Epithelial cell of prostate (primary cell): ENCODE results near the gene MRPL43.

Experiments used
- DNase-seq: peaks from one replicate; pipeline ENCODE4 v3.0.0-alpha.2; 2011; ENCODE audit warnings: low read depth, low spot score
- H3K27ac ChIP-seq: fragments of 450-650 bp; 2 replicates; pipeline ENCODE4 v1.5.1; 2017; ENCODE audit warnings: mild to moderate bottlenecking

Gene MRPL43

GRCh38 chr10:101005869-101006567 is 18.7 kb upstream of the MRPL43 start:
- H3K27ac ChIP-seq = no peak overlapping the region
- no peak for DNase-seq

- no peak overlapping the region for H3K27ac ChIP-seq
- no peak for DNase-seq
Observed at GRCh38 chr10:101005361-101005760, 18.1 kb upstream of the MRPL43 start.

GRCh38 chr10:101003639-101004206 is 16.4 kb upstream of the MRPL43 start:
- H3K27ac ChIP-seq = no peak overlapping the region
- no peak for DNase-seq

GRCh38 chr10:101002456-101002855 is 15.2 kb upstream of the MRPL43 start:
- DNase-seq = no peak
- no peak overlapping the region for H3K27ac ChIP-seq

GRCh38 chr10:101001659-101002035 is 14.3 kb upstream of the MRPL43 start:
- peak overlapping the region; percentile 91 for H3K27ac ChIP-seq
- no peak for DNase-seq

- peak overlapping the region; percentile 91 for H3K27ac ChIP-seq
- DNase-seq = no peak
Observed at GRCh38 chr10:101000915-101001658, 13.8 kb upstream of the MRPL43 start.

GRCh38 chr10:101000127-101000914 is 13.0 kb upstream of the MRPL43 start:
- H3K27ac ChIP-seq = peak overlapping the region; percentile 91
- DNase-seq = no peak

- H3K27ac ChIP-seq = peak within 1 kb of the TSS; percentile 91
- no peak for DNase-seq
Observed at GRCh38 chr10:100999742-101000126, 12.4 kb upstream of the MRPL43 start, which contains the start of gene LZTS2. Gene LZTS2 (plus strand): TSS chr10:100999808. CDS start chr10:101002539, 2,731 bp downstream.

GRCh38 chr10:100998991-100999741 is 11.9 kb upstream of the MRPL43 start:
- peak overlapping the region; percentile 91 for H3K27ac ChIP-seq
- DNase-seq = no peak

- H3K27ac ChIP-seq = peak overlapping the region; percentile 91
- DNase-seq = no peak
Observed at GRCh38 chr10:100998183-100998990, 11.1 kb upstream of the MRPL43 start.

- no peak for DNase-seq
- H3K27ac ChIP-seq = peak overlapping the region; percentile 91
Observed at GRCh38 chr10:100997360-100998182, 10.3 kb upstream of the MRPL43 start.

GRCh38 chr10:100996678-100997359 is 9.5 kb upstream of the MRPL43 start:
- no peak for DNase-seq
- peak overlapping the region; percentile 91 for H3K27ac ChIP-seq

GRCh38 chr10:100995181-100995580 is 7.9 kb upstream of the MRPL43 start:
- H3K27ac ChIP-seq = no peak overlapping the region
- DNase-seq = no peak

- no peak overlapping the region for H3K27ac ChIP-seq
- no peak for DNase-seq
Observed at GRCh38 chr10:100993986-100994708, 6.8 kb upstream of the MRPL43 start.

GRCh38 chr10:100989088-100989487 is 1.8 kb upstream of the MRPL43 start:
- no peak overlapping the region for H3K27ac ChIP-seq
- no peak for DNase-seq

- H3K27ac ChIP-seq = no peak overlapping the region
- no peak for DNase-seq
Observed at GRCh38 chr10:100988166-100988565, 869 bp upstream of the MRPL43 start.

GRCh38 chr10:100987685-100988049 is 370 bp upstream of the MRPL43 start:
- DNase-seq = no peak
- H3K27ac ChIP-seq = peak overlapping the region; percentile 81
